Trophoblast cell (in vitro differentiated cells and primary cell): ENCODE measurements around the gene RRP1B. TPM values are rescaled to one million over a fixed set of nuclear protein-coding genes. Genes with fewer than 3 reads are reported as not detected.

Experiments used
- DNase-seq, 2 donors: peaks; one replicate each; pipeline ENCODE4 v3.0.0-alpha.2; 2016
- H2AFZ ChIP-seq: 2 replicates; pipeline ENCODE4 v1.6.1; 2013; ENCODE audit warnings: low read length, moderate library complexity, mild to moderate bottlenecking; ENCODE audit not compliant: insufficient read depth, poor library complexity
- H2AK5ac ChIP-seq: 2 replicates; pipeline ENCODE4 v1.6.1; 2013; ENCODE audit warnings: mild to moderate bottlenecking, low read length
- H2BK120ac ChIP-seq: 2 replicates; pipeline ENCODE4 v1.6.1; 2013; ENCODE audit warnings: low read length, mild to moderate bottlenecking, moderate library complexity; ENCODE audit not compliant: insufficient read depth, poor library complexity
- H2BK12ac ChIP-seq: 2 replicates; pipeline ENCODE4 v1.6.1; 2013; ENCODE audit warnings: mild to moderate bottlenecking, low read length, moderate library complexity
- H2BK5ac ChIP-seq: 2 replicates; pipeline ENCODE4 v1.6.1; 2013; ENCODE audit warnings: low read length, low read depth, moderate library complexity, mild to moderate bottlenecking; ENCODE audit not compliant: poor library complexity
- H3K14ac ChIP-seq: 2 replicates; pipeline ENCODE4 v1.6.1; 2013; ENCODE audit warnings: mild to moderate bottlenecking, low read length
- H3K18ac ChIP-seq: 2 replicates; pipeline ENCODE4 v1.6.1; 2013; ENCODE audit warnings: mild to moderate bottlenecking, low read length
- H3K23ac ChIP-seq: 2 replicates; pipeline ENCODE4 v1.6.1; 2013; ENCODE audit warnings: low read length
- H3K27ac ChIP-seq: 2 replicates; pipeline ENCODE4 v1.5.1; 2013; ENCODE audit warnings: low read depth, mild to moderate bottlenecking, inconsistent platforms, low read length, moderate library complexity
- H3K27me3 ChIP-seq: 2 replicates; pipeline ENCODE4 v1.6.1; 2013; ENCODE audit warnings: inconsistent platforms, mild to moderate bottlenecking, low read length, moderate library complexity; ENCODE audit not compliant: insufficient read depth
- H3K36me3 ChIP-seq, 2 experiments: 1 replicate in 1 of 2; 2 replicates in 1 of 2; pipeline ENCODE4 v1.6.1; 2013; ENCODE audit warnings: low read length in 2 of 2, mild to moderate bottlenecking in 2 of 2, moderate library complexity in 1 of 2; ENCODE audit not compliant: insufficient read depth in 2 of 2, control insufficient read depth in 1 of 2
- H3K4ac ChIP-seq: 2 replicates; pipeline ENCODE4 v1.6.1; 2013; ENCODE audit warnings: low read depth, mild to moderate bottlenecking, low read length, moderate library complexity
- H3K4me1 ChIP-seq, 2 experiments: 1 replicate in 1 of 2; 2 replicates in 1 of 2; pipeline ENCODE4 v1.6.1; 2013; ENCODE audit warnings: low read length in 2 of 2, mild to moderate bottlenecking in 2 of 2, moderate library complexity in 1 of 2; ENCODE audit not compliant: insufficient read depth in 2 of 2, control insufficient read depth in 1 of 2
- H3K4me2 ChIP-seq: 2 replicates; pipeline ENCODE4 v1.6.1; 2013; ENCODE audit warnings: inconsistent platforms, mild to moderate bottlenecking, low read length, moderate library complexity
- H3K4me3 ChIP-seq: 2 replicates; pipeline ENCODE4 v1.5.1; 2013; ENCODE audit warnings: mild to moderate bottlenecking, low read depth, low read length, inconsistent platforms
- H3K79me1 ChIP-seq: one replicate; pipeline ENCODE4 v1.6.1; 2013; ENCODE audit warnings: low read length
- H3K79me2 ChIP-seq: 2 replicates; pipeline ENCODE4 v1.6.1; 2013; ENCODE audit warnings: low read length, mild to moderate bottlenecking; ENCODE audit not compliant: control insufficient read depth, insufficient read depth, poor library complexity
- H3K9ac ChIP-seq: 2 replicates; pipeline ENCODE4 v1.6.1; 2013; ENCODE audit warnings: mild to moderate bottlenecking, low read length
- H3K9me3 ChIP-seq: 2 replicates; pipeline ENCODE4 v1.6.1; 2013; ENCODE audit warnings: low read depth, mild to moderate bottlenecking, control low read depth, inconsistent platforms, low read length; ENCODE audit not compliant: insufficient read depth
- H4K12ac ChIP-seq: 2 replicates; pipeline ENCODE4 v1.6.1; 2013; ENCODE audit warnings: low read depth, mild to moderate bottlenecking, low read length, moderate library complexity
- H4K8ac ChIP-seq: 2 replicates; pipeline ENCODE4 v1.6.1; 2013; ENCODE audit warnings: low read depth, mild to moderate bottlenecking, low read length, moderate library complexity
- H4K91ac ChIP-seq: one replicate; pipeline ENCODE4 v1.6.1; 2013; ENCODE audit warnings: low read depth, mild to moderate bottlenecking, low read length, moderate library complexity
- WGBS: extraction: QIAGEN DNeasy Blood & Tissue Kit; methylation state at CpG from one replicate; pipeline ENCODE4 v1.1.7; 2013; ENCODE audit warnings: missing lambda C conversion rate; ENCODE audit not compliant: insufficient read length, insufficient coverage; ENCODE audit errors: extremely low coverage; 5-methylcytosine and 5-hydroxymethylcytosine counted together
- polyA plus RNA-seq: library from polyadenylated mRNA; stranded (reverse); fragments of 200-250 nt; gene quantifications from 2 replicates; pipeline ENCODE4 v1.2.3, GENCODE V29; 2013

RRP1B gene, protein sequence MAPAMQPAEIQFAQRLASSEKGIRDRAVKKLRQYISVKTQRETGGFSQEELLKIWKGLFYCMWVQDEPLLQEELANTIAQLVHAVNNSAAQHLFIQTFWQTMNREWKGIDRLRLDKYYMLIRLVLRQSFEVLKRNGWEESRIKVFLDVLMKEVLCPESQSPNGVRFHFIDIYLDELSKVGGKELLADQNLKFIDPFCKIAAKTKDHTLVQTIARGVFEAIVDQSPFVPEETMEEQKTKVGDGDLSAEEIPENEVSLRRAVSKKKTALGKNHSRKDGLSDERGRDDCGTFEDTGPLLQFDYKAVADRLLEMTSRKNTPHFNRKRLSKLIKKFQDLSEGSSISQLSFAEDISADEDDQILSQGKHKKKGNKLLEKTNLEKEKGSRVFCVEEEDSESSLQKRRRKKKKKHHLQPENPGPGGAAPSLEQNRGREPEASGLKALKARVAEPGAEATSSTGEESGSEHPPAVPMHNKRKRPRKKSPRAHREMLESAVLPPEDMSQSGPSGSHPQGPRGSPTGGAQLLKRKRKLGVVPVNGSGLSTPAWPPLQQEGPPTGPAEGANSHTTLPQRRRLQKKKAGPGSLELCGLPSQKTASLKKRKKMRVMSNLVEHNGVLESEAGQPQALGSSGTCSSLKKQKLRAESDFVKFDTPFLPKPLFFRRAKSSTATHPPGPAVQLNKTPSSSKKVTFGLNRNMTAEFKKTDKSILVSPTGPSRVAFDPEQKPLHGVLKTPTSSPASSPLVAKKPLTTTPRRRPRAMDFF
- 14.3 and 14.8 TPM in 2 replicates for polyA plus RNA-seq

DNA sequence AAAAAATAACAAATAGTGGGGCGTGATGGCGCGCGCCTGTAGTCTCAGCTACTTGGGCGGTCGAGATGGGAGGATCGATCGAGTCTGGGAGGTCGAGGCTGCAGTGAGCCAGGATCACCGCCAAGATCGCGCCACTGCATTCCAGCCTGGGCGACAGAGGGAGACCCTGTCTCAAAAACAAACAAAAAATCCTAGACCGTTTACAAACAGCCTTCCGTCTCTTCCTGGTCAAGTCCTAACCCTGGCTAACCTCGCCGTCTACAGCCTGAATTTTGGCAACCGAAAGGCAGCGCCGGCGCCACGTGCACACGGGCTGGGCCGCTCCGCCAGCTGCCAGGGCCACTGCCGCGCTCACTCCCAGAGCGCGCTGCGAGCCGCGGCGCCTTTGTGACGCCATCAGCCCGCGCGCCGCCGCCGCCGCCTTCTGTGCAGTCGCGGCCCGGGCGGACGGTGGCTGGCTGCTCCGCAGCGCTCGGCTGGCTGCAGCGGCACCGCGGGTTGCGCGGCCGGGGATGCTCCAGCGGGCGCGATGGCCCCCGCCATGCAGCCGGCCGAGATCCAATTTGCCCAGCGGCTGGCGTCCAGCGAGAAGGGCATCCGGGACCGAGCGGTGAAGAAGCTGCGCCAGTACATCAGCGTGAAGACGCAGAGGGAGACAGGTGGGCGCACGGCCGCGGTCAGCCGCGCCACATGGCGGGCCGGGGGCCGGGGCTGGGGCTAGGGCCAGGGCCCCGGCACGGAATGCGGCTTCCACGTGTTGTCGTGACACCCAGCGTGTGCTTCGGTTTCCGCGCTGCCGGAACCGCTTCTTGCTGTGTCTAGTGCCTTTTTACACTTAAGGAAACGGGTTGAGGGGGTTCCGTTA lies at the start of gene RRP1B, which contains the start of gene HSF2BP:
TSS of gene RRP1B (plus strand) at position 425 of the 865 bp plus-strand sequence. CDS start at position 530, 105 bp downstream.
TSS of gene HSF2BP (minus strand) at position 353 of the 865 bp plus-strand sequence. CDS start 1,392 bp downstream, outside the sequence.
- Histone ChIP-seq H2AK5ac (peak within 1 kb of the TSS; percentile 22), H3K23ac (no peak within 1 kb of the TSS), H3K4me1 (peaks cover 6 to 13% of the 10 kb centered on the region in 2 experiments), H3K79me1 (peaks cover 7% of the 10 kb centered on the region), H3K4ac (peak within 1 kb of the TSS; percentile 9), H2BK5ac (no peak within 1 kb of the TSS), H3K27me3 (no peaks in the 10 kb centered on the region), H2AFZ (peak within 1 kb of the TSS; percentile 90), H4K12ac (peak within 1 kb of the TSS; percentile 80), H4K8ac (peak within 1 kb of the TSS; percentile 94), H4K91ac (peak within 1 kb of the TSS; percentile 83), H3K18ac (peak within 1 kb of the TSS; percentile 63), H3K36me3 (peaks cover 3 to 10% of the 10 kb centered on the region in 2 experiments), H2BK120ac (peak within 1 kb of the TSS; percentile 14), H3K4me3 (peak within 1 kb of the TSS; percentile 91), H3K27ac (peak within 1 kb of the TSS; percentile 24), H3K79me2 (peaks cover 4% of the 10 kb centered on the region), H3K9ac (peak within 1 kb of the TSS; percentile 74), H3K9me3 (no peaks in the 10 kb centered on the region), H3K4me2 (peak within 1 kb of the TSS; percentile 99), H2BK12ac (peak within 1 kb of the TSS; percentile 17), H3K14ac (peak within 1 kb of the TSS; percentile 82)
- WGBS = no CpG with 5 or more reads among the region's 92 CpGs
- peak; percentile 85 to 90 for DNase-seq

DNA sequence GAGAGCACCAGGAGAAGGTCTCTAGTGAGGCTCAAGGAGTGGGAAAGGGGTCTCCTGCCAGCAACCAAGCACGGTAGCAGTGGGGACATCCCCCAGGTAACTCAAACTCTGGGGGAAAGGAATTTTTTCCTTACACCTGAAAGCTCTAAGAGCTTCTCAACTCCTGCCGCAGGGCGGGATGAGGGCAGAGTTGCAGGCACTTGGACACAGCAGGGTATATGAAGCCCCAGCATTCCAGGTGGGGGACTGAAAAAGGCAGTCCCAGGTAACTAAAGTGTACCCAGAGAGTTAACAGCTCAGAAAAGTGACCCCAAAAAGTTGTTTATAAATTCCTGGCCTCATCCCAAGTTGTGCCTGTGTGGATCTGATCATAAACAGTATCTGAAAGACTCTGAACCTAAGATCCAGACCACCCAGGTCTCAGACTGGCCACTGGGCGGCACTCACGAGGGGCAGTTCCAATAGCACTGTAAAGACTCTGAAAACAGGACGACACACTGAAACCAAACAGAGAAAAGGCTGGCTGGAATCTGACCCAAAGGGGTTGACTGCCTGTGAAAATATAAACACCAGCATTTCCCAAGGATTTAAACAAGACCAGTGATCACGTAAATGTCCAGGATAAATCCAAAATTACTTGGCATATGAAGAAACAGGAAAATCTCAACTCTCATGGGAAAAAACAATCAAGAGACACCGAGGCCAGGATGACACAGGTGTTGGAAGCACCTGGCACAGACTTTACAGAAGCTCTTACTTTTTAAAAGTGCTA lies 47.6 kb upstream of the RRP1B start:
- no CpG with 5 or more reads among the region's 8 CpGs for WGBS
- Histone ChIP-seq H3K23ac (no peak overlapping the region), H2BK5ac (peak overlapping the region; percentile 75), H2BK12ac (peak overlapping the region; percentile 95), H2BK120ac (peak overlapping the region; percentile 93), H3K4me2 (no peak overlapping the region), H3K27ac (no peak overlapping the region), H3K27me3 (no peaks in the 10 kb centered on the region), H3K14ac (peak overlapping the region; percentile 88), H2AK5ac (peak overlapping the region; percentile 47), H4K12ac (peak overlapping the region; percentile 54), H3K4me3 (no peak overlapping the region), H3K36me3 (no peaks in the 10 kb centered on the region), H3K9me3 (no peaks in the 10 kb centered on the region), H4K91ac (peak overlapping the region; percentile 91), H3K4me1 (peaks cover 12 to 13% of the 10 kb centered on the region in 2 experiments), H4K8ac (peak overlapping the region; percentile 68), H3K79me2 (no peaks in the 10 kb centered on the region), H3K18ac (peak overlapping the region; percentile 70), H2AFZ (no peak overlapping the region), H3K79me1 (peaks cover 12% of the 10 kb centered on the region), H3K4ac (peak overlapping the region; percentile 60), H3K9ac (no peak overlapping the region)
- peak; percentile 55 to 80 for DNase-seq

DNA sequence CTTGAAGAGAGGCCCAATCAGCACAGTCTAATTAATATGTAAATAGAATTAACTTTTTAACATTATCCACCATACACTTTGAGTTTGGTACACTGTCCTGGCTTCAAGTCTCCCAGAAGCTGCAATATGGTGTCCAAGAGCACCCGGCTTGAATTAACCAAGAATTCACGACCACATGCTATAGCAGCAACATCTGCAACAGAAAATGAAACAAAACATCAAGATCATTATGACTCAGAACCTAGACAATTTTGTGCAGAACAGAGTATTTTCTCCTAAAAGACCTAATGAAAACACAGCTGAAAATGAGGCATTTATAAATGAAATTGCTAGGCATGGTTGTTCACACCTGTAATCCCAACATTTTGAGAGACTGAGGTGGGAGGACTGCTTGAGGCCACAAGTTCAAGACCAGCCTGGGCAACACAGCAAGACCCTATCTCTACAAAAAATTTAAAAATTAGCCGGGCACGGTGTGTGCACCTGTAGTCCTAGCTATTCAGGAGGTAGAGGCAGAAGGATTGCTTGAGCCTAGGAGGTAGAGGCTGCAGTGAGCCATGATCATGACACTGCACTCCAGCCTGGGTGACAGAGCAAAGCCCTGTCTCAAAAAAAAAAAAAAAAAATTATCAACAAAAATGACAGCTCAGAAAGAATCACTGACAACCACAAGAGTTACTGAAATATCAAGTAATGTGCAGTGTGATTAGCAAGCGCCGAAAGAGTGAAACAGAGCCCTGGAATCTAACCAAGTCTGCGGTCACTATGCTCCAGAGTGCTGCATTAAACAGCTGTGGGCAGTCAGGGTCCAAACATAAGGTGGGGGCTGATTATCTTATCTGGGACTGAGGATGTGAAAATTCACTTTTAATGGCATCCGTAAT lies 45.4 kb upstream of the RRP1B start:
- Histone ChIP-seq H3K14ac (no peak overlapping the region), H3K27ac (no peak overlapping the region), H3K9me3 (no peaks in the 10 kb centered on the region), H3K79me2 (no peaks in the 10 kb centered on the region), H3K4ac (no peak overlapping the region), H2AFZ (no peak overlapping the region), H3K23ac (no peak overlapping the region), H3K9ac (no peak overlapping the region), H2BK12ac (no peak overlapping the region), H3K79me1 (peaks cover 12% of the 10 kb centered on the region), H3K4me2 (no peak overlapping the region), H4K8ac (no peak overlapping the region), H2AK5ac (no peak overlapping the region), H3K4me1 (peaks cover 12 to 13% of the 10 kb centered on the region in 2 experiments), H4K91ac (no peak overlapping the region), H2BK120ac (no peak overlapping the region), H3K27me3 (no peaks in the 10 kb centered on the region), H2BK5ac (no peak overlapping the region), H3K18ac (no peak overlapping the region), H4K12ac (no peak overlapping the region), H3K4me3 (no peak overlapping the region), H3K36me3 (no peaks in the 10 kb centered on the region)
- no peak for DNase-seq
- no CpG with 5 or more reads among the region's 8 CpGs for WGBS
